ENCODE measurements around the gene TMEM217. TPM values are rescaled to one million over a fixed set of nuclear protein-coding genes. Genes with fewer than 3 reads are reported as not detected.
"Not testable (repeated sequence)": the region's sequence is repeated elsewhere in the genome, so short reads cannot be mapped to it uniquely, and the experiment has no call there.

The TMEM217 gene
- total RNA-seq, 1 donor from 2014 or later: 15.7 TPM

DNA sequence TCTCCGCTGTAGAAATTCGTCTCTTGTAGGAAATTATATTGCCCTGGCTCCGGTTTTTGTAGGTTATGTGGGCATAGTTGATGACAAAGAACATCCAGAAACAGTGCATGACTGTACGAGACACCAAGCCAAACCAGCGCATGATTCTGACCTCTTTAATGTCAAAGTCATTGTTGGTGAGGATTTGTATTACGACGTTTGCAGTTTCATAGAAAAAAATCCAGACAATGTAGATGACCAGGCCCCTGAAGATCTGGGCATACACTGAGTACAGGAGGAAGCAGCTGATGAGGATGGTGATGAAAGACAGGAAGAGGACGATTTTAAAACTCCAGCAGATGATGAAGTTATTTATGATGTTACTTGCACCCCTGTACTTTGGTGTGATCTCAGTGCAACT lies 39.4 kb downstream of the TMEM217 start:
- DNase-seq (ENCODE audit: extremely low read depth, low read depth, low spot score): no peak

DNA sequence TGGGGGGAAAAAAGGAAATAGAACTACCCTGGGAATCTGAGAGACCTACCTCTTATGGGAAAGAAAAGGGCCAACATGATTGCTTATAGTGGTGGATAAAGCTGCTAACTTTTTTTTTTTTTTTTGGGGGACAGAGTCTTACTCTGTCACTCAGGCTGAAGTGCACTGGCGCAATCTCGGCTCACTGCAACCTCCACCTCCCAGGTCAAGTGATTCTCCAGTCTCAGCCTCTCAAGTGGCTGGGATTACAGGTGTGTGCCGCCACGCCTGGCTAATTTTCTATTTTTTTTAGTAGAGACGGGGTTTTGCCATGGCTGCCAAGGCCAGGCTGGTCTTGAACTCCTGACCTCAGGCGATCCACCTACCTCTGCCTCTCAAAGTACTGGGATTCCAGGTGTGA lies 39.9 kb downstream of the TMEM217 start:
- no peak for DNase-seq (ENCODE audit: extremely low read depth, low read depth, low spot score)

DNA sequence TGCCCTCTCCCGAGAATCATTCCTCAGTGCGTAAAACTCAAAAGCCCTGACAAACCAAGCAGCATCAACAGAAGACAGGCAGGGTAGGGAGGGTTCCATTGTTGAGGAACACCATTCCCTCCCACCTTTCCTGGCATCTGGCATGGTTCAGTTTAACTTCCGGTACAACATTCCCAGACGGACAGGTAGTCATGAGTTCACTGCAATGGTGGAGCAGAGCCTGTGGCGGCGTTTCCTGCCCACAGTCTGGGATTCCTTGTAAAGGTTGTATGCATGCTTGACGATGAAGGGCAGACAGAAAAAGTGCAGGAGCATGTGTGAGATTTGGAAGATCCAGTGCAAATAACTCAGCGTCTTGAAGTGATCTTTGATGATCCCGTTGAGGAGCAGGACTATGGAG lies 45.7 kb downstream of the TMEM217 start:
- DNase-seq (ENCODE audit: extremely low read depth, low read depth, low spot score): no peak

DNA sequence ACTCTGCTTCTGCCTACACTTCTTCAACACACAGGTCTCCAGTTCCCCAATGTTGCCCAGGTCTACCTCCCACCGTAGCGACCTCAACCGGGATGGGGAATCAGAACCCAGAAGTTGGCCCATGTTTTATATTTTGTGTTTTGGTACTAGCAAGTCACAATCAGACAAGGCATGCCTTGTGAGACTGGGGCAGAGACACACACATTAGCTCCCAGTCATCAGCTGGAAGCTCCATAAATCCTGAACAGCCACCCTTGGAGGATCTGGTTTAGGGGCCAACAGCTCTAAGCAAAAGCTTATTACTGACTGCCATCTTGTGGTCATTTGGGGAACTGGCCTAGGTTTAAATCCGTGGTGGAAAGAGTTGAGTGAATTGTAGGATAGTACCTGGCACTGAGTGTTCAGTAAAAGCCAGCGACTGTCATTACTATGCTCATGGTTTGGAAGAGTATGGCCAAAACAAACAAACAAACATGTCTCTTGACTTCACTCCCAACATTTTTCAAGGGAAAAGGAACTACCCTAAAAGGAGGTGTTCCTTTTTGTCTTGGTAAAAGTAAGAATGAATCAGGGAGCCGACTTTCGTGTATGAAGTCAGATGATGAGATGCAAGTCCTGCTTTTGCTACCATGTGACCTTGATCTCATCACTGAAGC lies 47.5 kb downstream of the TMEM217 start:
- peak; percentile 58 for DNase-seq (ENCODE audit: extremely low read depth, low read depth, low spot score)

DNA sequence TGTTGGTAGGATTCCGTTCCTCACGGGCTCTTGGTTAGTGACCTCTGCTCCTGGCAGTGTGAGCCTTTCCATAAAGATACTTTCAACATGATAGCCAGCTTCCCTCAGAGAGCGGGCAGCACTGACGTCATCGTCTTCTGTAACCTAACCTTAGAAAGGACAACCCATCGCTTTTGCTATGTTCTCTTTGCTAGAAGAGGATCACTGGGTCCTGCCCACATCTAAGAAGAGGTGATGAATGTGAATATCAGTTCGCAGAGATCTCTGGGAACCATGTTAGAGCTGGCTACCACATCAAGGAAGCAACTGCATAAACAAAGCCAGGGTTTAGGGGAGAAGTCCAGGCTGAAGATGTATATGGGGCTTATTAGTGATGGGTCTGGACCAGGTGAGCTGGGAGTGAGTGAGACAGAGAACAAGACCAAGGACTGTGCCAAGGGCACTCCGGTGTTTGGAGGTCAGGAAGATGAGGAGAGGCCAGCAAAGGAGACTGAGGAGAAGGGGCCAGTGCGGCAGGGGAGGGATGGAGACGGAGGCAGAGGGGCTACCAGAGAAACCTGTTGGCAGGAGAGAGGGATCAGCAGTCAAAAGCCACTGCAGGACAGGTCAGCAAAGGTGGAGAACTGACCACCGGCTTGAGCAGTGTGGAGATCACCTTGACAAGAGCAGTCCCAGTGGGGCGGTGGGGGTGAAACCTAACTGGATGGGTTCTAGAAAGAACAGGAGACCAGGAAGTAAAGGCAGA lies 48.3 kb downstream of the TMEM217 start:
- no peak for DNase-seq (ENCODE audit: extremely low read depth, low read depth, low spot score)

DNA sequence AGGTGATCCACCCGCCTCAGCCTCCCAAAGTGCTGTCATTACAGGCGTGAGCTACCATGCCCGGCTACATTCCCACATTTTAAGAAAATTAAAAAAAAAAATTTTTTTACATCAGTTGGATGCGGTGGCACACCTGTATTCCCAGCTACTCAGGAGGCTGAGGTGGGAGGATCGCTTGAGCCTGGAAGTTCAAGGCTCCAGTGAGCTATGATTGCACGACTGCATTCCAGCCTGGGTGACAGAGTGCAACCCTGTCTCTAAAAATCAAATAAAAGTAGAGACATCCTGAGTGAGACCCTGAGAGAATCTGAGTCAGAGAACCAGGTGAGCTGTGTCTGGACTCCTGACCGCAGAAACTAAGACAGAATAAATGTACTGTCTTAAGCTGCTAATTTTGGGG lies 49.2 kb downstream of the TMEM217 start:
- no peak for DNase-seq (ENCODE audit: extremely low read depth, low read depth, low spot score)

DNA sequence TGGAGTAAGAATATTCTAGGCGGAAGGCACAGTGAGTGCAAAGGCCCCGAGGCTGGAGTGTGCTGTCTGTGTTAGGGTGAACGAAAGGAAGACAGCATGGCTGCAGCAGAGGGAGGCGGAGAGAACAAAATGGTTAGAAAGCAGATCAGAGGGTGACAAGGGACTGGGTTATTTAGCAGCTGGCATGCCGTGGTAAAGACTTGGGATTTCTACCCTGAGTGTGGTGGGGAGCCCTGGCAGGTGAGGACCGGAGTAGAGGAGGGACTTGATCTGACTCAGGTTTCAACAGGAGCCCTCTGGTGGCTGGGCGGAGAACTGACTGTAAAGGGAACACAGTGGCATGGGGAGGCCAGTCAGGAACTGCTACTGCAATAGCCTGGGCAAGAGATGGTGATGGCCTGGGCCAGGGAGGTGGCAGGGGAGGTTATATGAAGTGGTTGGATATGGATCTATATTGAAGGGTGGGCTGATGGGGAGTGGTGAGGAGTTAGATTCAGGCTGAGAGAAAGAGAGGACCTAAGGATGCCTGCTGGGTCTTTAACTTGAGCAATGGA lies 50.0 kb downstream of the TMEM217 start:
- peak; percentile 41 for DNase-seq (ENCODE audit: extremely low read depth, low read depth, low spot score)

DNA sequence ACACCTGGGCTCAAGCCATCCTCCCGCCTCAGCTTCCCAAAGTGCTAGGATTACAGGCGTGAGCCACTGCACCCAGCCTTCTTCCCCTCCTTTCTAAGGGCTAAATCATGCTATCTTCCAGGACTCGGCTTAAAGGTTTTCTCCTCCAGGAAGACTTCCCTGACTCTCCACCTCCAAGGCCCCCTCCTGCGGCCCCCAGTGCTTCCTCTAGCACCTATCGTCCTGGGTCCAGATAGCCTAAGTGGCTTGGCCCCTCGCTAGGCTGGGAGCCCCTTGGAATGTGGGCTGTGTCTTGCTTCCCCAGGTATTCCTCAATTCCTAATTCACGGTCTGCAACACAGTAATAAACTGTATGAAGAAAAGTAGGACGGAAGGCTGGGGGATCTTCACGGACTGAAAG lies 51.3 kb downstream of the TMEM217 start:
- no peak for DNase-seq (ENCODE audit: extremely low read depth, low read depth, low spot score)

DNA sequence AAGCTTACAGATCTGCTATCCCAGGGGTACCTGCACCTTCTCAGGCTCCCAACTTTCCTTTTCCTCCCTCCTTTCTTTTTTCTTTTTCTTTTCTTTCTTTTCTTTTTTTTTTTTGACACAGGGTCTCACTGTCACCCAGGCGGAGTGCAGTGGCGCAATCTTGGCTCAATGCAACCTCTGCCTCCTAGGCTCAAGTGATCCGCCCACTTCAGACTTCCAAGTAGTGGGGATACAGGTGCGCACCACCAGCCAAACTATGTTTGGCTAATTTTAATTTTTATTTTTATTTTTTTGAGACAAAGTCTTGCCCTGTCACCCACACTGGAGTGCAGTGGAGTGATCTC lies 52.0 kb downstream of the TMEM217 start:
- no peak for DNase-seq (ENCODE audit: extremely low read depth, low read depth, low spot score)

DNA sequence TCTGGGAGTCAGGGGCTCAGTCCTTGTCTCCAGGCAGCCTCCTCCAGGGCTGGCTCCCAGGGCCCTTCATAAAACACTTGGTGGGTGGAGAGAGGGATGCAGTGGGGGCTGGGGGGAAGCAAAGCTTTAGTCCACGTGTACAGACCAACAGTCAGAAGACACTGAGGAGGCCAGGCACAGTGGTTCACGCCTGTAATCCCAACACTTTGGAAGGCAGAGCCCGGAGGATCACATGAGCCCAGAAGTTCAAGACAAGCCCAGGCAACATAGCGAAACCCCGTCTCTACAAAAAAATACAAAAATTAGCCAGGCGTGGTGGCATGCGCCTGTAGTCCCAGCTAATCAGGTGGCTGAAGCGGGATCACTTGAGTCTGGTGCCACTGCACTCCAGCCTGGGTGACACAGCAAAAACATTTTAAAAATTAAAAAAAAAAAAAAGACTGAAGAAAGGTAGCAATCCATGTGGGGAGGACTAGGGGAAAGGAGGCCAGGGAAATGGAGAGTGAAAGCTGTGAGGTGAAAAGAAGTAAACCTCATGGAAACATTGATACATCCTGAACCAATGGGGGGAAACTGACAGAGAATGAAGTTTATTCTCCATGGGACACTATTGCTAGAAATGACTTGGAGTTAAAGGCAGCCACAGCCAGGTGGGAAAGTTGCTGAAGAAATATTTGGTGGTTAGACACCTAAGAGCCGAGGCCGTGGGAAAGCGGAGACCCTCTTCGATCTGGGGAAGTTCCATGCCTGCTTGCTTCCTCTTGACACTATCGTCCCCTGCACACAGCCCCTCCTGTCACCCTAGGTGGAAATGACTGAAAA lies 52.6 kb downstream of the TMEM217 start:
- DNase-seq (ENCODE audit: extremely low read depth, low read depth, low spot score): no peak

DNA sequence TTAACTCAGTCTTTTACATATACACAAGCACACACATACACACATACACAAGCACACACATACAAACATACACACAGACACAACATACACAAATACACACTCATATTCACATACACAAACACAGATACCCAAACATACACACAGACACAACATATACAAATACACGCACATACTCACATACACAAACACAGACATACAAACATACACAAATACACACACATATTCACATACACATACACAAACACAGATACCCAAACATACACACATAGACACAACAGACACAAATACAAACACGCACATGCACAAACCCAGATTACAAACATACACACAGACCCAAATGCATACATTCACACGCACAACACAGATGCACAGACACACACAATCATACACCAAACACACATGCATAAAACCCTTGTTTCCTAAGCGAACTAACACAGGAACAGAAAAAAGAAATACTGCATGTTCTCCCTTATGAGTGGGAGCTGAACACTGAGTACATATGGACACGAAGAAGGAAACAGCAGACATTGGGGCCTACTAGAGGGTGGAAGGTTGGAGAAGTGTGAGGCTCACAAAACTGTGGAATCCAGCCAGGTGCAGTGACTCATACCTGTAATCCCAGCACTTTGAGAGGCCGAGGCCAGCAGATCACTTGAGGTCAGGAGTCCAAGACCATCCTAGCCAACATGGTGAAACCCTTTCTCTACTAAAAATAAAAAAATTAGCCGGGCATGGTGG lies 53.8 kb downstream of the TMEM217 start:
- no peak for DNase-seq (ENCODE audit: extremely low read depth, low read depth, low spot score)

DNA sequence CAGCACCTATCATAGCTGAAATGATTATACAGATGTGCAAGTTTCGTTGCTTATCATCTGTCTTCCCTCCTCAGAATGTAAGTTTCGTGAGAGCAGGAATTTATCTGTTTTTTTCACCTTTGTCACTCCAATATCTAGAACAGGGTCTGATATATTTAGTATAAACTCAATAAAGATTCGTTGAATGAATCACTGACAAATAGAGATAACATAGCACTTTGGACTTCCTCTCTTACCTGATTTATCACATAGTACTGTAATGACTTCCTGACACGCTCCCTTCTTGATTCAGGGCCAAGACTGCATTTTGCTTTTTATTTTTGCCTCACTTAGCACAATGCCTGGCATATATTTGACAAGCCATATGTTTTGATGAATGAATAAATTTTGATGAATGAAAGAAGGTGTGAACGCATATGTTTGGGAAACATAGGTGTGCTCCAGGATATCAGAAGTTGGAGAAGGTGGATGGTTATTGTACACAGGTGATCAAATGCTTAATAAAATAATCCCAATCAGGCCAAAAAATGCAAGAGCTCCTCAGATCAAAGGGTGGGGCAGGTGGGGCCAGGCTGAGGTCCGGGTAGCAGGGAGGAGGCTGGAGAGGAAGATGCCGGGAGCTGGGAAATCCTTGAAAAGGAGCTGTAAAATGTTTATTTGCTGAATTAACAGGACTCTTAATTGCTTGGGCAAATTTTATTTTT lies 55.0 kb downstream of the TMEM217 start:
- no peak for DNase-seq (ENCODE audit: extremely low read depth, low read depth, low spot score)

DNA sequence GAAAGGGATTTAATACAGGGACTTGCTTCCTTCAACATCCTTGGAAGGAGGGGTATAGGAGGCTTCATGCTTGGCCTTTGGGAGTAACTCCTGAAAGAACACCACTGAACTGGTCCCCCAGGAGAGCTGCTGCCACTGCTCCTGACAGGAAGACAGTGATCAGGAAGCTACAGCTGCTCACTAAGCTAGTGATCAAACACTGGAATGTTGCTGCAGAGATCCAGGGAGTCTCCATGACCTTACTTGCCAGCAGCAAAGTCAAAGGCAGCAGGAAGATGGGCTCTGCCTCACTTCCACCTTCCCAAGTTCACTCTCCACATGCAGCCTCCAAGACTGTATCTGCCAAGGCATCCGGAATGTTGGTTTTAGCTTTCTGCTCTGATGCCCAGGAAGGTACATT lies 56.2 kb downstream of the TMEM217 start:
- DNase-seq (ENCODE audit: extremely low read depth, low read depth, low spot score): no peak

DNA sequence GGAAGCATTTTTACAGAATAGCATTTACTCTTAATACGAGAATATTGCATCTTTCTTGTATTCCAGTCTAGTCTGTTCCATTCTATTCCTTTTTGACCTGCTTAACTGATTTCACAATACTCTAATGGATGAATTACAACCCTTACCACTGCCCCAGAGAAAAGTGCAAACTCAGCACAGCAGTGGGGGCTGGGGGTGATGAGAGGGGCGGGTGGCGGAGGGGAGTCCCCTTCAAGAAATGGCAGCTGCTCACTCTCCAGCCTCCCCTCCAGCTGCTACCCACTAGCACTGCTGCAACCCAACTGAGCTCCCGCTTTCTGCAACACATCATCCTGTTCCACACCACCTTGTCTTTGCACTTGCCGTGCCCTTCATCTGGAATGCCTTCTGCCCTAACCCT lies 57.9 kb downstream of the TMEM217 start:
- DNase-seq (ENCODE audit: extremely low read depth, low read depth, low spot score): no peak

DNA sequence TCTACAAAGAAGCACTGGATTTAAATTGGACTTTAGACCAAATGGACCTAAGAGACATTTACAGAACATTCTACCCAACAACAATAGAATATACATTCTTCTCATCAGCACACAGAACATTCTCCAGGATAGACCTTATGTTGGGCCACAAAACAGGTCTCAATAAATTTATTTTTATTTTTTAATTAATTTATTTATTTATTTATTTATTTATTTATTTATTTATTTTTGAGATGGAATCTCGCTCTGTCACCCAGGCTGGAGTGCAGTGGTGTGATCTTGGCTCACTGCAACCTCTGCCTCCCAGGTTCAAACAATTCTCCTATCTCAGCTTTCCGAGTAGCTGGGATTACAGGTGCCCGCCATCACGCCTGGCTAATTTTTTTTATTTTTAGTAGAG lies 61.5 kb downstream of the TMEM217 start:
- not testable (repeated sequence) for DNase-seq (ENCODE audit: extremely low read depth, low read depth, low spot score)

DNA sequence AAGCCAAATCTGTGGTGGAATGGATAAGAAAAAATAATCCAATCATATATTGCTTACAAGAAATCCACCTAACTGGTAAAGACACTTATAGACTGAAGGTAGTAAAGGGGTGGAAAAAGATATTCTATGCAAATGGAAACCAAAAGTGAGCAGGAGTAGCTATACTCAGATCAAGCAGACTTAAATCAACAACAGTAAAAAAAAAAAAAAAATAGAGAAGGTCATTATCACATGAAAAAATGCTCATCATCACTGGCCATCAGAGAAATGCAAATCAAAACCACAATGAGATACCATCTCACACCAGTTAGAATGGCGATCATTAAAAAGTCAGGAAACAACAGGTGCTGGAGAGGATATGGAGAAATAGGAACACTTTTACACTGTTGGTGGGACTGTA lies 63.1 kb downstream of the TMEM217 start:
- DNase-seq (ENCODE audit: extremely low read depth, low read depth, low spot score): not testable (repeated sequence)

DNA sequence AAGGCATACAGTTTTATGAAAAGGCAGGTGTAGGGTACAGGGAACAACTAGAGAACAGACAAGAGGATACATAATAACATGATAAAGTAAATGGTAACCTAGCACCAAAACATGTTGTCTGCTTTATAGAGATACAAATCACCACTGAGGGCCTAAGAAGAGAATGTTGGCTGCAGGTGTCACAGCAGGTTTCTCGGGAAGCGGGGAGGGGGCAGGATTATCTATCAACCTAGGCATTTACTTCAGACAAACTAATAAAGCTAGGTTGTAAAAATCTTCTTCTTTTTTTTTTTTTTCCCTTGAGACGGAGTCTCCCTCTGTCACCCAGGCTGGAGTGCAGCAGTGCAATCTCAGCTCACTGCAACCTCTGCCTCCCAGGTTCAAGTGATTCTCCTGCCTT lies 65.3 kb downstream of the TMEM217 start:
- no peak for DNase-seq (ENCODE audit: extremely low read depth, low read depth, low spot score)

DNA sequence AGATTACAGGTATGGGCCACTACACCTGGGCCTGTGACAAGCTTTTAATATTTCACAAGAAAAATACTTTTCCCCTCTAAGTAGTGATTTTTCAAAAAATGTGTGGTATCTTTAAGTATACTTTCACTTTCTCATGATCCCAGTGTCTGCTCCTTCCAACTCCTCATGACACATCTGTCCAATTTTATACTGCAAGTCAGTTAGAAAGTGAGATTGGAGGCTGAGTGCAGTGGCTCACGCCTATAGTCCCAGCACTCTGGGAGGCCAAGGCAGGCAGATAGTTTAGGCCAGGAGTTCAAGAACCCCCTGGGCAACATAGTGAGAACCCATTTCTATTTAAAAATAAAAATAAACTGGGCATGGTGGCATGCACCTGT lies 67.8 kb downstream of the TMEM217 start:
- no peak for DNase-seq (ENCODE audit: extremely low read depth, low read depth, low spot score)

DNA sequence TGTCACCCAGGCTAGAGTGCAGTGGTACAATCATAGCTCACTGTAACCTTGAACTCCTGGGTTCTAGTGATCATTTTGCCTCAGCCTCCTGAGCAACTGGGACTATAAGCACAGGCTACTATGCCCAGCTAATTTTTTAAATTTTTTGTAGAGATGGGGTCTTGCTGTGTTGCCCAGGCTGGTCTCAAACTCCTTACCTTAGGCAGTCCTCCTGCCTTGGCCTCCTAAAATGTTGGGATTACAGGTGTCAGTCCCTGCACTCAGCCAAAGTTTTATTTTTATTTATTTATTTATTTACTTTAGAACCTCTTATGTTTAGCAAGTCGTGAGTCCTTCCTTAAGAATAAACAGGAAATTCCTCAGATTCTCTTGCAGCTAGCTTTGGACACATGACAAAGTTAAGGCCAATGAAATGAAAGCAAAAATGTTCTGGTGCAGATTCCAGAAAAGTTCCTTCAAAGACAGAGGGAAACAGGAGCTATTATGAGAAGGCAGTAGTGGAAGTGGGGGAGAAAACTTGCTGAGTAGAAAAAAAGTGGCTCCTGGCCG lies 68.9 kb downstream of the TMEM217 start:
- DNase-seq (ENCODE audit: extremely low read depth, low read depth, low spot score): no peak

Data from glomerular endothelial cell (primary cell).